ENCODE results near the gene E2F3.

GRCh38 chr6:20433929-20434328, 32.2 kb downstream of the E2F3 start:
- TF ChIP-seq CTCF (IDR thresholded peaks at IDR 0.05) = no peak
- TF ChIP-seq POLR2A (IDR thresholded peaks at IDR 0.05) = no peak
